MCF 10A (cell line): ENCODE results near the gene DBF4. TPM values are rescaled to one million over a fixed set of nuclear protein-coding genes. Genes with fewer than 3 reads are reported as not detected.
A peak's percentile ranks its signal among the peaks of the same experiment; 100 is the strongest.

Source experiments
- BruUV-seq: library from RNA; stranded (reverse); fragments of 400-500 nt; replicated peaks from 2 replicates; lab custom pipeline; 2021; lab: Mats Ljungman, UMichigan
- CTCF ChIA-PET: fragments of 300-600 bp; sonication (Branson Sonifier 250); formaldehyde crosslinking; extraction: SDS; loops from one replicate; lab custom pipeline; 2021; ENCODE audit warnings: antibody characterized with exemption, inconsistent platforms; lab: Yijun Ruan, JAX
- POLR2A ChIA-PET: fragments of 300-600, 350-650 bp; sonication (Branson Sonifier 250); formaldehyde crosslinking; extraction: SDS; loops from one replicate; lab custom pipeline; 2020; ENCODE audit warnings: antibody characterized with exemption, inconsistent platforms; lab: Yijun Ruan, JAX
- DNase-seq: peaks from one replicate; pipeline ENCODE4 v3.0.0-alpha.2; 2018; ENCODE audit not compliant: unreplicated experiment
- H3K27ac Mint-ChIP-seq: one replicate; pipeline ENCODE4 v1.8.0; 2022; ENCODE audit warnings: mild to moderate bottlenecking, low read depth, mixed read lengths; ENCODE audit not compliant: unreplicated experiment
- H3K27me3 Mint-ChIP-seq: one replicate; pipeline ENCODE4 v1.8.0; 2022; ENCODE audit warnings: mixed read lengths; ENCODE audit not compliant: insufficient read depth, unreplicated experiment
- H3K36me3 Mint-ChIP-seq: one replicate; pipeline ENCODE4 v1.8.0; 2022; ENCODE audit warnings: mild to moderate bottlenecking, moderate library complexity, mixed read lengths; ENCODE audit not compliant: insufficient read depth, unreplicated experiment
- H3K4me1 Mint-ChIP-seq: one replicate; pipeline ENCODE4 v1.8.0; 2022; ENCODE audit warnings: mixed read lengths; ENCODE audit not compliant: insufficient read depth, unreplicated experiment
- H3K4me3 Mint-ChIP-seq: one replicate; pipeline ENCODE4 v1.8.0; 2022; ENCODE audit warnings: mild to moderate bottlenecking, moderate library complexity, mixed read lengths; ENCODE audit not compliant: unreplicated experiment
- H3K9me3 Mint-ChIP-seq: one replicate; pipeline ENCODE4 v1.8.0; 2022; ENCODE audit warnings: mixed read lengths; ENCODE audit not compliant: unreplicated experiment
- intact Hi-C: fragments of 100-400 bp; cut with micrococcal nuclease; formaldehyde crosslinking; loops from 2 replicates; pipeline ENCODE4 v1.14.1; 2022
- total RNA-seq: library from RNA; stranded (reverse); gene quantifications from 2 replicates; pipeline ENCODE4 v1.2.3, GENCODE V29; 2022
- TF ChIP-seq, protein P1 (sequence below): fragments of 200-600 bp; IDR thresholded peaks from one replicate; pipeline ENCODE4 v1.8.0; 2022; ENCODE audit warnings: antibody characterized with exemption, mild to moderate bottlenecking; ENCODE audit not compliant: unreplicated experiment

The DBF4 gene
- total RNA-seq, 1 experiment from 2014 or later = 27.4 TPM

DNA sequence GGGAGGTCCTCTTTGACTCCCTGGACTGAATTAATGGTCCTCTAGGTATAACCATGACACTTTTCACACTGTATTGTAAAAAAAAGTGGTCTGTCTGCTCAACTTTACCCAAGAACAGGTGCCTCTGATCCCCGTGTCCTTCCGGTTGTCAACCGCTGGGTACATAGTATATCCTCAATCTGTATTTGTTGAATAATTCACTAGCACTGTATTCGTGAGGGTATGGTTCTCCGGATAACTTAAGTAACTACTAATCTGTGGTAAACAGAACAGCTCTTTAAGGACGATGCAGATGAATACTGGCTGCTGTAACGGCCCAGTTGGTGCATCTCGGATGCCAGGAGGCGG lies 57.3 kb downstream of the DBF4 start:
- Mint-ChIP-seq H3K27ac (no peak overlapping the region), H3K36me3 (no peaks in the 10 kb centered on the region), H3K4me1 (no peaks in the 10 kb centered on the region), H3K9me3 (no peaks in the 10 kb centered on the region), H3K4me3 (peak overlapping the region; percentile 70), H3K27me3 (peaks cover 84% of the 10 kb centered on the region)
- ChIA-PET POLR2A (interaction anchor here (0.9 to 1.5 kb wide), 2 partner anchors 8 to 13 kb away, joined by 4 read pairs; no protein-coding TSS in a partner anchor), CTCF (interaction anchor here (0.7 to 1.0 kb wide), 3 partner anchors 8 to 236 kb away, joined by 3 read pairs; no protein-coding TSS in a partner anchor)
- intact Hi-C loops = no loop called here
- BruUV-seq = no TSS peak
- no peak for DNase-seq
- TF ChIP-seq, protein P1, sequence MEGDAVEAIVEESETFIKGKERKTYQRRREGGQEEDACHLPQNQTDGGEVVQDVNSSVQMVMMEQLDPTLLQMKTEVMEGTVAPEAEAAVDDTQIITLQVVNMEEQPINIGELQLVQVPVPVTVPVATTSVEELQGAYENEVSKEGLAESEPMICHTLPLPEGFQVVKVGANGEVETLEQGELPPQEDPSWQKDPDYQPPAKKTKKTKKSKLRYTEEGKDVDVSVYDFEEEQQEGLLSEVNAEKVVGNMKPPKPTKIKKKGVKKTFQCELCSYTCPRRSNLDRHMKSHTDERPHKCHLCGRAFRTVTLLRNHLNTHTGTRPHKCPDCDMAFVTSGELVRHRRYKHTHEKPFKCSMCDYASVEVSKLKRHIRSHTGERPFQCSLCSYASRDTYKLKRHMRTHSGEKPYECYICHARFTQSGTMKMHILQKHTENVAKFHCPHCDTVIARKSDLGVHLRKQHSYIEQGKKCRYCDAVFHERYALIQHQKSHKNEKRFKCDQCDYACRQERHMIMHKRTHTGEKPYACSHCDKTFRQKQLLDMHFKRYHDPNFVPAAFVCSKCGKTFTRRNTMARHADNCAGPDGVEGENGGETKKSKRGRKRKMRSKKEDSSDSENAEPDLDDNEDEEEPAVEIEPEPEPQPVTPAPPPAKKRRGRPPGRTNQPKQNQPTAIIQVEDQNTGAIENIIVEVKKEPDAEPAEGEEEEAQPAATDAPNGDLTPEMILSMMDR = no peak

DNA sequence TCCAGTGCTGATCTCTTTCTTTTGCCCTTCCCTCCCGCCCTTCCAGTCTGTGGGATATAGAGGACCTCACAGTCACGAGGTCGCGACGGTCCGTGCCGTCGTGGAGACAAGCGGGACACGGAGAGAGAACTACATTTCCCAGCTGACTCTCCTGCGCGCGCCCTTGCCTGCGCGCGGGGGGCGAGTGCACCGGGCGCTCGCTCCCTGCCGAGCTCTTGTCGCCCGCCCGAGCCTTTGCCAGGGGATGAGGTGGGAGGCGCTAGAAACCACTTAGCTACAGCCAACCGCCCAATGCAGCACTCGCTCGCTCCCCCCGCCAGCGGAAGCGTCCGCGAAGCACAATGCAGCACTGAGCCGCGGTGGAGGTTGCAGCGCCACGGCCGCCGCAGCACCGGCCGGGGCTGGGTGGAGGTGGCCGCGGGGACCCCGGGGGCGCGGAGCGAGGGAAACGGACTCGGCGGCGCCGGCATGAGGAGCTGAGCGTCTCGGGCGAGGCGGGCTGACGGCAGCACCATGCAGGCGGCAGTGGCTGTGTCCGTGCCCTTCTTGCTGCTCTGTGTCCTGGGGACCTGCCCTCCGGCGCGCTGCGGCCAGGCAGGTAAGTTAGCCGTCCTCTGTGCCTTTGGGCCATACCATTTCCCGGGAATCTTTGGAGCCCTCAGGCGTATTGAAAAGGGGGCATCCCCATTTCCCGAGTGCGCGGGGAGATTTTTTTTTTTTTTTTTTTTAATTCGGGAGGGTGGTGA lies 57.8 kb downstream of the DBF4 start, which contains the start of gene ADAM22:
Gene ADAM22 (plus strand): TSS at position 299 of the 746 bp plus-strand sequence. CDS start 215 bp downstream, at position 514.
- Mint-ChIP-seq H3K4me3 (peak within 1 kb of the TSS; percentile 70), H3K4me1 (no peaks in the 10 kb centered on the region), H3K36me3 (no peaks in the 10 kb centered on the region), H3K9me3 (no peaks in the 10 kb centered on the region), H3K27me3 (peaks cover 84% of the 10 kb centered on the region), H3K27ac (no peak within 1 kb of the TSS)
- no peak for DNase-seq
- POLR2A ChIA-PET = interaction anchor here (0.7 to 1.5 kb wide), 3 partner anchors 9 to 13 kb away, joined by 4 read pairs; no protein-coding TSS in a partner anchor
- CTCF ChIA-PET = interaction anchor here (0.7 to 1.1 kb wide), 4 partner anchors 8 to 235 kb away, joined by 3 to 4 read pairs (median 3); no protein-coding TSS in a partner anchor
- intact Hi-C loops = no loop called here
- TF ChIP-seq, protein P1 = no peak
- no TSS peak for BruUV-seq

DNA sequence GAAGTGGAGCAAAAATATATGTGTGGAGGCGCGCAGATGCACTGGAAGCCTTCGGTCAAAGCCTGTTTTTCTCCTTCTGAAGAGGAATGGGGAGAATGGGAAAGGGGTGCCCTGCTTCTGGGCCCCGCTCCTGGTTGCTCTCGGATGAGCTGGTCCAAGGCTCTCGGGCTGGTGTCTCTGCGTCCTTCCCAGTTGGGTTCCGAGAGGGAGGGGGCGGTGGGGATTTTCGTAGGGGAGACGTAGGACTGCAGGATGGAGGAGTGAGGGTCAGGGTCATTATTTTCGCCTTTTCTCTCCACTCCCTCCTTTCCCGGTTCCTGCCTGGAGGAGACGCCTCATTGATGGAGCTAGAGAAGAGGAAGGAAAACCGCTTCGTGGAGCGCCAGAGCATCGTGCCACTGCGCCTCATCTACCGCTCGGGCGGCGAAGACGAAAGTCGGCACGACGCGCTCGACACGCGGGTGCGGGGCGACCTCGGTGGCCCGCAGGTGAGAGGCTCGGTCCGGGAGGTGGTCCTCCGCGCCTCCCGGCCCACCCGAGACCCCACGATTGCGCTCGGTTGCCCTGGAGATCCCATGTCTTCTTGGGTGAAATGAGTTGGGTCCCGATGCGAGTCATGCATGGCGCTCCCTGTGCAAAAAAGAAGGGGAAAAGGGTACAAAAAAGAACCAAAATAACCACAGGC lies 58.5 kb downstream of the DBF4 start:
- peaks cover 81% of the 10 kb centered on the region for H3K27me3 Mint-ChIP-seq
- H3K4me1 Mint-ChIP-seq = no peaks in the 10 kb centered on the region
- H3K36me3 Mint-ChIP-seq = no peaks in the 10 kb centered on the region
- TF ChIP-seq, protein P1 = no peak
- no peak overlapping the region for H3K27ac Mint-ChIP-seq
- ChIA-PET CTCF (interaction anchor here (1.0 to 1.1 kb wide), 2 partner anchors 10 to 231 kb away, joined by 3 to 4 read pairs; no protein-coding TSS in a partner anchor), POLR2A (interaction anchor here (0.7 to 1.5 kb wide), 2 partner anchors 9 to 14 kb away, joined by 4 read pairs; no protein-coding TSS in a partner anchor)
- no peaks in the 10 kb centered on the region for H3K9me3 Mint-ChIP-seq
- intact Hi-C loops = no loop called here
- H3K4me3 Mint-ChIP-seq = peak overlapping the region; percentile 70
- DNase-seq = no peak
- BruUV-seq = no TSS peak

DNA sequence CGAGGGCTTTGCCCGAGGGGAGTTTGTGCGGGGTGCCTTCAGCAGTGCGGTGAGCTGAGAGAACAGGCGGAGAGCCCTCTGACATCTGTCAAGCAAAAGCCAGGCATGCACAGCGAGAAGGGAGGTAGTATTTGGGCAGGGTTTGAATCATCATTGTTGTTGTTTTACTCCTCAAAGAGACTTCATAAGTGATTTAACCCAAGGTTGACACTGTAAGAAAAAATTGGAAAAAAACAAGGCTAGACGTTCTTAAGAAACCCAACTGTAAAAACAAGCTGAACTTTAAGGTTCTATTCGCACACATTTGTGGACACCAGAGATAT lies 59.1 kb downstream of the DBF4 start:
- H3K27me3 Mint-ChIP-seq = peaks cover 76% of the 10 kb centered on the region
- no peaks in the 10 kb centered on the region for H3K4me1 Mint-ChIP-seq
- H3K4me3 Mint-ChIP-seq = no peak overlapping the region
- DNase-seq = no peak
- TF ChIP-seq, protein P1 = no peak
- no TSS peak for BruUV-seq
- CTCF ChIA-PET = interaction anchor here (0.6 kb wide), 1 partner anchor 19 kb away, joined by 3 read pairs; no protein-coding TSS in a partner anchor
- H3K9me3 Mint-ChIP-seq = no peaks in the 10 kb centered on the region
- intact Hi-C loops = no loop called here
- H3K36me3 Mint-ChIP-seq = no peaks in the 10 kb centered on the region
- POLR2A ChIA-PET = no interaction called here
- no peak overlapping the region for H3K27ac Mint-ChIP-seq
